IPS-18a (cell line): Measurements from ENCODE around the gene LATS2.

Experiments
- H3K27ac ChIP-seq: one replicate; pipeline ENCODE4 v1.5.1; 2013; ENCODE audit warnings: low read length
- H3K27me3 ChIP-seq: one replicate; pipeline ENCODE4 v1.6.1; 2013; ENCODE audit warnings: mild to moderate bottlenecking, low read length; ENCODE audit not compliant: control insufficient read depth, insufficient read depth
- H3K36me3 ChIP-seq: one replicate; pipeline ENCODE4 v1.6.1; 2013; ENCODE audit warnings: low read depth, low read length; ENCODE audit not compliant: control insufficient read depth
- H3K4me1 ChIP-seq: one replicate; pipeline ENCODE4 v1.6.1; 2013; ENCODE audit warnings: low read depth, low read length; ENCODE audit not compliant: control insufficient read depth
- H3K4me3 ChIP-seq: one replicate; pipeline ENCODE4 v1.5.1; 2013; ENCODE audit warnings: low read length
- H3K9ac ChIP-seq: one replicate; pipeline ENCODE4 v1.6.1; 2013; ENCODE audit warnings: mild to moderate bottlenecking, low read length, moderate library complexity
- H3K9me3 ChIP-seq: one replicate; pipeline ENCODE4 v1.6.1; 2013; ENCODE audit warnings: low read depth, low read length; ENCODE audit not compliant: control insufficient read depth

LATS2 gene

DNA sequence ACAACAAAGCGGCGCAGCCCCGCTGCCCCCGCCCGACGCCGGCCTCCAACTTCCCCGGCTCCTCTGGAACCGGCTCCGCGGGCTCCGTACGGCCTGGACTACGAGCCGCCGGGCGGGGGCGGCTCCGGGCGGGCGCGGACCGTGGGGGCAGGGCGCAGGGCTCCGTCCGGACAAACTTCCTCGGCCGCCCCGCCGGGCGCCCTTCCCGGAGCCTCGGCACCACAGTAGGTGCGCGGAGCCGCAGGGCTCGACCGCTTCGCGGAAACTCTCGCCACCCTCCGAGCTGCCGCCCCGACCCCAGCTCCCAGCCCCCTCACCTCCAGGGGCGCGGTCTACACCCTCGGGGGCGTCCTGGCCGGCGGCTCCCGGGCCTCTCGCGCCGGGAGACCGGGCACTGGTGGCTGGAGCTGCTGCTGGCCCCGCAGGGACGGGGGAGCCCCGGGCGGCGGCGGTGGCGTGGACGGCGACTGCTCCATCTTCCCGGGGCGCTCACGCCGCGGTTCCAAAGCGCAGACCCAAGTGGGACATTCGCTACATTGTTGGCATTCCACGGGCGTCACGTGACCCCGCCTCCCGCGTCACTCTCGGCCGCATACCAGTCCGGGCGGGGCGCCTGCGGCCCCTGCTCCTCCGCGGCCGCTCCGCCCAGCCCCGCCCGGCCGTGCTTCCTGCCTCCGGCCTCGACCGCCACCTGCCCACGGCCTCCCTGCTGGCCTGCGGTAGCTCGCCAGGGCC, at the start of gene LATS2:
Gene LATS2, minus strand, starts transcription at position 558 of the 735 bp plus-strand sequence. CDS start 15,560 bp downstream, outside the sequence.
- Histone ChIP-seq H3K27me3 (peaks cover 8% of the 10 kb centered on the region), H3K9me3 (no peaks in the 10 kb centered on the region), H3K36me3 (no peaks in the 10 kb centered on the region), H3K4me1 (peaks cover 19% of the 10 kb centered on the region), H3K9ac (peak within 1 kb of the TSS; percentile 87), H3K27ac (peak within 1 kb of the TSS; percentile 71), H3K4me3 (peak within 1 kb of the TSS; percentile 86)

DNA sequence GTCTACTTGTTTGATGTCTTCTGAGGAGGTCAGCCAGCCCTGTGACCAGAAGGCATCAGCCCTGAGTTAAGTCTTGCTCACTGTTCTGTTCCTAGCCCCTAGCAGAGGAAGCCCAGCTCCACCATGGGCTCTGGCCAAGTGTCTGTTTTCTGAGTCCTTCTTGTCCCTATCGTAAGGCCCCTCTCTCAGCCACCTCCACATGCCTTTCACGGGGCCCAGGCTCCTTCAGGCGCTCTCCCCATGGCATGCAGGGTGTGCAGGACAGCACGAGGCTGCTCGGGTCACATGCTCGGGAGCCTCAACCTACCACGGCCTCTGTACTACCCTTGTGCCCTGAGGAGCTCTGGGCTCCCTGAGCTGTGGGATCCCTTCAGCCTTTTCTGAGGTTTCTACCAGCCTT, 47.8 kb upstream of the LATS2 start:
- no peaks in the 10 kb centered on the region for H3K27me3 ChIP-seq
- no peaks in the 10 kb centered on the region for H3K36me3 ChIP-seq
- no peaks in the 10 kb centered on the region for H3K4me1 ChIP-seq
- no peak overlapping the region for H3K9ac ChIP-seq
- no peak overlapping the region for H3K4me3 ChIP-seq
- no peaks in the 10 kb centered on the region for H3K9me3 ChIP-seq
- H3K27ac ChIP-seq: no peak overlapping the region

DNA sequence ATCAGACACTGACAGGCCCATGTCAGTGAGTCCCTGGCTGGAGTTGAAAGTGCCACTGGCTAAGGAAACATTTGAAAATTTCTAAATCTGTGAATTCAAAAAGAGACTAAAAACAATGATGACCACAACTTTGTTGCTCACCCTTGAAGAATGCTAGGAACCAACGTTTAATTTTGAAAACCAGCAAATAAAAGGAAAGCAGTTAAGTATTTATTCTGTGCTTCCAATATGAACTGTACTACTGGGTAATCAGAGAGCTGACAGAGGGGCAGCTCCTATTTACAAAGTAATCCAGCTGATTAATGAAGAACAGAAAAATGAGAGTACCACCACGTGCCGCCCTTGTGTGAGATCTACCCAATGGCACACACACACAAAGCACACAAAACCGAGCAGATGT, 44.7 kb upstream of the LATS2 start:
- no peaks in the 10 kb centered on the region for H3K4me1 ChIP-seq
- H3K27me3 ChIP-seq: no peaks in the 10 kb centered on the region
- no peak overlapping the region for H3K9ac ChIP-seq
- no peaks in the 10 kb centered on the region for H3K9me3 ChIP-seq
- H3K27ac ChIP-seq: no peak overlapping the region
- no peak overlapping the region for H3K4me3 ChIP-seq
- H3K36me3 ChIP-seq: no peaks in the 10 kb centered on the region

DNA sequence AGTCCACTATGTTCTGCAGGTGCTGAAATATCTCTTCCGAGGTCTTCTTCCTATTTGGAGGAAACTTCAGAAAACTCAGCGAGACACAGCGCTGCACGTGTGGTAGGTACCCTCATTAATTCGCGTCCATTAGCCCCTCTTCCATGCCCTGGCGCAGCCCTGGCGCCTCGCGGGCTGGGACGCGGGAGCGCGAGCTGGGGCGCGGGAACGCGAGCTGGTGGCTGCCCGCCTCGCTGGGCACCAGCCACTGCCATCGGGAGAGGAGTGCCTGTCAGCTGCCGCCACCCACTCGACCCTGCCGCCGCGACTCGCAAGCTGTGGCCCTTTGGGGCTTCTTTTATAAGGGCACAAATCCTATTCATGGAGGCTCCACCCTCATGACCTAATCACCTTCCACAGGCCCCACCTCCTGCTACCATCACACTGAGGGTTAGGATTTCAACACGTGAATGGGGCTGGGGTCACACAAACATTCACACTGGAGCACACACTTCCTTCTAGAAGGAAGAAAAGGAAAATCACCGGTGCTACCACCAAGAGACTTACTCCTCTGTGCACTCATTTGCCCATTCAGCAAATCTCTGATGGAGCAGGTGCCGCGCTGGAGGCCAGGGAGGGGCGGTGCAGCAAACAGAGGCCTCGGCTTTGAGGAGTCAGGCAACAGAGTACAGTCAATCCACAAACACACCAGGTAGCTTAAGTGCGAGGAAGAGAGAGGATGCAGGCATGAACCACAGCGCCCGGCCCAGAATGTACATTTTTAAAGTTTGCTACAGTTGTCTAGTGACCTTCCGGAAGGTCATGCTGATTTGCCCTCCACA, 43.0 kb upstream of the LATS2 start:
- Histone ChIP-seq H3K4me3 (no peak overlapping the region), H3K36me3 (no peaks in the 10 kb centered on the region), H3K27ac (no peak overlapping the region), H3K9ac (no peak overlapping the region), H3K9me3 (no peaks in the 10 kb centered on the region), H3K4me1 (no peaks in the 10 kb centered on the region), H3K27me3 (no peaks in the 10 kb centered on the region)

DNA sequence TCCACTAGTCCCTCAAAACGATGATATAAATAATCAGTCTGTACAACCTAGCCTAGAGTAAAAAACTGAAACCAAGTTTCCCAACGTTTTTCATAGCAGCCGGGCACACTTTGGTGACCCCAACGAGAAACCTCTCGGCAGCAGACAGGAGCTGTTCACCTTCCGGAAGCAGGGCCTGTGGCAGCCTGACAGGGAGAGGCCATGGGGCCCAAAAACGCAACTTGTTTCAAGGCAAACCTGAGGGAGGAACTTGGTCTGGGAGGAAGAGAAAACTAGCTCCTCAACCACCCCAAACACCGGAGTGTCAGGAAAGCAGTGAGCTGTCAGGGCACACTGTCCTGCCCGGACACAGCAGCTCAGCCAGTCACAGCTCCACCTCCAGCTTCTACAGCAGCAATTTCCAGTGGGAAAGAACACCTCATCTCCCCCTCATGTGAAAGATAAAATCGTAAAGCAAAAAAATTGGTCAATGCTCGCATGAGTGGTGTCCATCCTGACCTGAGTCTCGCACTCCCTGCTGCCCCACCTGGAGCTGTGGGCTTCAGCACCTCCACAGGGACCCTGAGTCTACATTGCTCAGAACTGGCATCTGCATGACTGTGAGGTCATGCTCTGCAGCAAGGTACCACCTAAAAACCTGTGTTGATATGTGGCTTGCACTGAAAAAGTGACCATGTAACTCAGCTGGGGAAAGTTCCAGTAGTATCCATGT, 40.6 kb upstream of the LATS2 start:
- no peaks in the 10 kb centered on the region for H3K9me3 ChIP-seq
- no peaks in the 10 kb centered on the region for H3K27me3 ChIP-seq
- H3K4me3 ChIP-seq: no peak overlapping the region
- H3K36me3 ChIP-seq: no peaks in the 10 kb centered on the region
- no peak overlapping the region for H3K27ac ChIP-seq
- H3K9ac ChIP-seq: no peak overlapping the region
- H3K4me1 ChIP-seq: no peaks in the 10 kb centered on the region

DNA sequence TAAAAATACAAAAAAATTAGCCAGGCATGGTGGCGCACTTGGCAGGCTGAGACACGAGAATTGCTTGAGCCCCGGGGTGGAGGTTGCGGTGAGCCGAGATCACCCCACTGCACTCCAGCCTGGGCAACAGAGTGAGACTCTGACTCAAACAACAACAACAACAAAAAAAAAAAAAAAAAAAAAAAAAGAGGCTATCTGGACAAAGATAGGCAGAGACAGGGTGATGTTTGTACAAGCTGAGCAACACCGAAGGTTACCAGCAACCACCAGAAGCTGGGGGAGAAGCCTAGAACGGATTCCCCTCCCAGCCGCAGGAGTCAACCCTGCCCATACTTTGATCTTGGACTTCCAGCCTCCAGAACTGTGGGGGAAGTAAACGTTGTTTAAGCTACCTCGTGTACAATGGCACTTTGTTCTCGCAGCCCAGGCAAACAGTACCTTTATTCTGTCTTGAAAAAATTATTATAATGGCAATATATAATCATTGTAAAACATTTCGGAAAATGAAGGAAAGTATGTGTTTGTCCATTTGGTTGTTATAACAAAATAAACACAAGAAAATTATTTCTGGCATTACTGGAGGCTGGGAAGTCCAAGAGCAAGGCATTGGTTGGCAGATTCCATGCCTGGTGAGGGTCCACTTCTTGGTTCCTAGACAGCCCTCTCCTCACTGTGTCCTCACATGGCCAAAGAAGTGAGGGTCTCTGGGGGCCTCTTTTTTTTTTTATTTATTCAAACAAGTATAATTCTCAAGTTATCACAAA, 39.8 kb upstream of the LATS2 start:
- Histone ChIP-seq H3K4me3 (no peak overlapping the region), H3K36me3 (no peaks in the 10 kb centered on the region), H3K27me3 (no peaks in the 10 kb centered on the region), H3K9me3 (no peaks in the 10 kb centered on the region), H3K9ac (no peak overlapping the region), H3K4me1 (no peaks in the 10 kb centered on the region), H3K27ac (no peak overlapping the region)

DNA sequence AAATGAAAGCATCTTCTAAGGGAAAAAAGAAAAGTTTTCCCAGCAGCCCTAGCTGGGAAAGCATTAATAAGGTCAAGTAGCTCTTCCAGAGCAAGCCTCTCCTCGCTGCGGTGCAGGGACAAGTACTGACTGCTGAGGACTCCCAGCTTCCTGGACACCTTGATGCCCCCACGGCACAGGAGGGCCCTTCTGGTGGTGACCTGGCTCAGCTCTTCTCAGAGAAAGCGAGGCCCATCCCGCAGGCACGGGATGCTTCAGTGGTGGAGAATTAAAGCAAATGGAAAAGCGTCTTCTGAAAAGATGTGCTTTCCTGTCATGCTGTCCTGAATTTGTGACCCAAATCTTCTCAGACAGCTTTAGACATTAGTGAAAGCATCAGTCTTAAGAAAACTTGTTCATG, 38.8 kb upstream of the LATS2 start:
- no peaks in the 10 kb centered on the region for H3K36me3 ChIP-seq
- H3K9ac ChIP-seq: no peak overlapping the region
- H3K9me3 ChIP-seq: no peaks in the 10 kb centered on the region
- no peaks in the 10 kb centered on the region for H3K27me3 ChIP-seq
- H3K4me1 ChIP-seq: no peaks in the 10 kb centered on the region
- H3K27ac ChIP-seq: no peak overlapping the region
- H3K4me3 ChIP-seq: no peak overlapping the region

DNA sequence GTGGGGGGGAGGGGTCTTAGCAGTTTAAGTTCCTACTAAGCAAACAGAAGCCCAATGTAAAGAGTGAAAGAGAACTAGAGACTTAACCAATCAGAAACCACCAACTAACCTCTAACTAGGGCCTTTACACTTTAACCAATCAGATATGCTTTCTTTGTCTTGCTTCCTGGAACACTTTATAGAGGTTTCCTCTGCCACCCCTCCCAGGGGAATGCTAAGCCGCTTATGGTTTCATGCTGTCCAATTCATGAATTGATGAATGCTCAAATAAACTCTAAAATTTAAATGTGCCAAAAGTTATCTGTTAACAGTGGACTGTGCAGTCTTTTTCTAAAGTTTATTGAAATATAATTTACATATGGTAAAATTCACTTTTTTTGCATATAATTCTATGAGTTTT, 33.9 kb upstream of the LATS2 start:
- H3K9ac ChIP-seq: no peak overlapping the region
- H3K9me3 ChIP-seq: no peaks in the 10 kb centered on the region
- H3K4me3 ChIP-seq: no peak overlapping the region
- H3K4me1 ChIP-seq: no peaks in the 10 kb centered on the region
- H3K27me3 ChIP-seq: no peaks in the 10 kb centered on the region
- no peaks in the 10 kb centered on the region for H3K36me3 ChIP-seq
- H3K27ac ChIP-seq: no peak overlapping the region

DNA sequence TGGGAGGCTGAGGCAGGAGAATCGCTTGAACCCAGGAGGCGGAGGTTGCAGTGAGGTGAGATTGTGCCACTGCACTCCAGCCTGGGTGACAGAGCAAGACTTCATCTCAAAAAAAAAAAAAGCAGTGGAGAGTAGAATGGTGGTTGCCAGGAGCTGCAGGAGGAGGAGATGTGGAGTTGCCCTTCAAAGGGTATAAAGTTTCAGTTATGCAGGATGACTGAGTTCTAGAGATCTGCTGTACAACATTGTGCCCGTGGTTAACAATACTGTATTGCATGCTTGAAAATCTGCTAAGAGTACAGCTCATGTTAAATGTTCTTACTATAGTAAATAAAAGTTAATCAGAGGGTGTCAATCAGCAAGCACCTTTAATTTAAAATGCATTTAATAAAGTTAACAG, 28.4 kb upstream of the LATS2 start:
- Histone ChIP-seq H3K9me3 (no peaks in the 10 kb centered on the region), H3K27me3 (no peaks in the 10 kb centered on the region), H3K4me3 (no peak overlapping the region), H3K9ac (no peak overlapping the region), H3K4me1 (no peaks in the 10 kb centered on the region), H3K27ac (no peak overlapping the region), H3K36me3 (no peaks in the 10 kb centered on the region)

DNA sequence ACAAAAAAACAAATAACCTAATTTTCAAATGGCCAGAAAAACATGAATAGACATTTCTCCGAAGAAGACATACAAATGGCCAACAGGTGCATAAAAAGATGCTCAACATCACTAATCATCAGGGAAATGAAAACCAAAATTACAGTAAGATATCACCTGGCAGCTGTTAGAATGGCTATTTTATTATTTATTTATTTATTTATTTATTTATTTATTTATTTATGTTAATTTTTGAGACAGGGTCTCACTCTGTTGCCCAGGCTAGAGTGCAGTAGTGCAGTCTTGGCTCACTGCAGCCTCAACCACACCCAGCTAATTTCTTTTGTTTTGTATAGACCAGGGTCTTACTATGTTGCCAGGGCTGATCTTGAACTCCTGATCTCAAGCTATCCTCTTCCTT, 27.1 kb upstream of the LATS2 start:
- H3K9ac ChIP-seq: no peak overlapping the region

DNA sequence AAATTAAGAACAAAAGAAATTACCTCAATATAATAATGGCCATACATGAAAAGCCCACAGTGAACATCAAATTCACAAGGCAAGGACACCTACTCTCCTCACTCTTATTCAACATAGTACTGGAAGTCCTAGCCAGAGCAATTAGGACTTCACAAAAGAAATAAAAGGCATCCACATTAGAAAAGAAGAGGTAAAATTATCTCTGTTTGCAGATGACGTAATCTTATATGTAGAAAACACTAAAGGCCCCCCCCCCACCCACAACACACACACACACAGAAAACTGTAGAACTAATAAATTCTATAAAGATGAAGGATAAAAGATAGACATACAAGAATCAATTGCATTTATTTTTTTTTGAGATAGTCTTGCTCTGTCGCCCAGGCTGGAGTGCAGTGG, 25.5 kb upstream of the LATS2 start:
- H3K27ac ChIP-seq: no peak overlapping the region

More for the DNA sequence above, 27.1 kb upstream of the LATS2 start:
- no peaks in the 10 kb centered on the region for H3K9me3 ChIP-seq
- no peaks in the 10 kb centered on the region for H3K36me3 ChIP-seq
- no peak overlapping the region for H3K27ac ChIP-seq
- no peaks in the 10 kb centered on the region for H3K4me1 ChIP-seq
- H3K27me3 ChIP-seq: no peaks in the 10 kb centered on the region
- H3K4me3 ChIP-seq: no peak overlapping the region

More for the DNA sequence above, 25.5 kb upstream of the LATS2 start:
- Histone ChIP-seq H3K9me3 (no peaks in the 10 kb centered on the region), H3K4me1 (no peaks in the 10 kb centered on the region), H3K4me3 (no peak overlapping the region), H3K9ac (no peak overlapping the region), H3K36me3 (no peaks in the 10 kb centered on the region), H3K27me3 (no peaks in the 10 kb centered on the region)
